ENCODE data around the gene CSAD. TPM values are rescaled to one million over a fixed set of nuclear protein-coding genes. Genes with fewer than 3 reads are reported as not detected.

Gene CSAD
- total RNA-seq, 1 donor from 2014 or later = 30.7 TPM

DNA sequence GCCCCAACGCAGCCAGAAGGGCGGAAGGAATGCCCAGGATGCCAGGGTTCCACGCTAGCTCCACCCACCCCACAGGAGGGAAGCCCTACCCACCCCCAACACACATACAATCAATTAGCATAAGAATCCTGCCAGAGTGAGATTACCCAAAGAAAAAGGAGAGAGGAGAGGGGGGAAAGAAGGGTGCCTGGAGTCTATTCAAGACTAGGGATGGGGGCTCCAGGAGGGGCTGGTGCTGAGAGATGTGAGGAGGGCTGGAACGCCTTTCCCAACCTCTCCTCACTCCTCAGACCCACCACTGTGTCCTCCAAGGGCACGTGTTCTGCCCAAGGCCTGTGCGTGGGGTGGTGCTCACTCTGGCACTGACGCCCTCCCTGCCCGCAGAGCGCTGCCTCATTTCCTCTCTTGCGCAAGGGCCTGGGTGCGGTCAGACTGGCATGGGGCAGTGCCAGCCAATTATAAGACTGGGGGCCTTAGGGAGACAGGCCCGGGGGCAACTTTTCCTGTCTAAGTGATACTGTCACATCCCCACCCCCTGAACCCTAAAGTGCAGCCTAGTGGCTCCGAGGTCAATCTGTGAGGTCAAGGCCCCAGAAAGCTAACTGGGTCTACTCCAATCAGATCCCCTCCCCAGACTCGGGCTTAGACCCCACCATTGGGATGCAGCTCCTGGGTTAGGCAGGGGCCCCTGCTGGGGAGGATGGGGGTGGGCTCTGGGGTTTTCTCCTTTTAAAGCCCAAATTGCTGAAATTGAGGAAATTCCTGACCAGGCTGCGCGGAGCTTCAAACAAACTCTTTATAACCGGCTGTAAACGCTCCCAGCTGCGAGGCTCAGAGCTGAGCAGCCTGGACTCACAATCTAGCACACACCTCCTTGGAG is 36.6 kb upstream of the CSAD start:
- peak in 1 of 2 donors; percentile 77 for DNase-seq (ENCODE audit: low spot score in 2 of 2)
- Histone ChIP-seq H3K9me3 (no peaks in the 10 kb centered on the region), H3K27me3 (no peaks in the 10 kb centered on the region), H3K4me3 (peak overlapping the region; percentile 85 to 90), H3K27ac (peak overlapping the region; percentile 80 to 96), H3K36me3 (peaks cover 27 to 30% of the 10 kb centered on the region in 2 donors), H3K4me1 (peaks cover 11 to 28% of the 10 kb centered on the region in 2 donors)
- TF ChIP-seq, protein P1, sequence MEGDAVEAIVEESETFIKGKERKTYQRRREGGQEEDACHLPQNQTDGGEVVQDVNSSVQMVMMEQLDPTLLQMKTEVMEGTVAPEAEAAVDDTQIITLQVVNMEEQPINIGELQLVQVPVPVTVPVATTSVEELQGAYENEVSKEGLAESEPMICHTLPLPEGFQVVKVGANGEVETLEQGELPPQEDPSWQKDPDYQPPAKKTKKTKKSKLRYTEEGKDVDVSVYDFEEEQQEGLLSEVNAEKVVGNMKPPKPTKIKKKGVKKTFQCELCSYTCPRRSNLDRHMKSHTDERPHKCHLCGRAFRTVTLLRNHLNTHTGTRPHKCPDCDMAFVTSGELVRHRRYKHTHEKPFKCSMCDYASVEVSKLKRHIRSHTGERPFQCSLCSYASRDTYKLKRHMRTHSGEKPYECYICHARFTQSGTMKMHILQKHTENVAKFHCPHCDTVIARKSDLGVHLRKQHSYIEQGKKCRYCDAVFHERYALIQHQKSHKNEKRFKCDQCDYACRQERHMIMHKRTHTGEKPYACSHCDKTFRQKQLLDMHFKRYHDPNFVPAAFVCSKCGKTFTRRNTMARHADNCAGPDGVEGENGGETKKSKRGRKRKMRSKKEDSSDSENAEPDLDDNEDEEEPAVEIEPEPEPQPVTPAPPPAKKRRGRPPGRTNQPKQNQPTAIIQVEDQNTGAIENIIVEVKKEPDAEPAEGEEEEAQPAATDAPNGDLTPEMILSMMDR (IDR thresholded peaks at IDR 0.05) = no peak
- intact Hi-C loops (cut with DNase I) = no loop called here

DNA sequence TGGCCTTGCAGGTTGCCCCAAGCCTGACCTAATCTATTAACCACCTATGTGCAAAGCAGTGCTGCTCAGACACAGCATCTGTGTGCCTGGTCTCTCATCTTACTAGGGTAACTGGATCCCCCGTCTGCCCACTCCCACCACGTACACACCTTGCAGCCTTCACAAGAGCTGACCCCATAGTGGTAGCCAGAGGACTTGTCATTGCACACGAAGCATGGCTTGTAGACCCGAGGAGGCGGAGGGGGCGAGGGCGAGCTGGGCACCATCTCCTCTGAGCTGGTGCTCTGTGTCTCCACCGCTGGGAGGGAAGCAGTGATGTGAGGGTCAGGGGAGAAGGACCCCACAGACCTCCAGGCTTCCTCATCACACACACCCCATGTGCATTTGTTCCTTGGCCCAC is 34.8 kb upstream of the CSAD start:
- no peak for DNase-seq (ENCODE audit: low spot score in 2 of 2)
- Histone ChIP-seq H3K36me3 (peaks cover 44 to 46% of the 10 kb centered on the region in 2 donors), H3K4me3 (no peak overlapping the region), H3K4me1 (peaks cover 11 to 25% of the 10 kb centered on the region in 2 donors), H3K27me3 (no peaks in the 10 kb centered on the region), H3K27ac (peak overlapping the region; percentile 80 to 96), H3K9me3 (no peaks in the 10 kb centered on the region)
- intact Hi-C loops (cut with DNase I) = no loop called here
- TF ChIP-seq, protein P1 (IDR thresholded peaks at IDR 0.05) = no peak

DNA sequence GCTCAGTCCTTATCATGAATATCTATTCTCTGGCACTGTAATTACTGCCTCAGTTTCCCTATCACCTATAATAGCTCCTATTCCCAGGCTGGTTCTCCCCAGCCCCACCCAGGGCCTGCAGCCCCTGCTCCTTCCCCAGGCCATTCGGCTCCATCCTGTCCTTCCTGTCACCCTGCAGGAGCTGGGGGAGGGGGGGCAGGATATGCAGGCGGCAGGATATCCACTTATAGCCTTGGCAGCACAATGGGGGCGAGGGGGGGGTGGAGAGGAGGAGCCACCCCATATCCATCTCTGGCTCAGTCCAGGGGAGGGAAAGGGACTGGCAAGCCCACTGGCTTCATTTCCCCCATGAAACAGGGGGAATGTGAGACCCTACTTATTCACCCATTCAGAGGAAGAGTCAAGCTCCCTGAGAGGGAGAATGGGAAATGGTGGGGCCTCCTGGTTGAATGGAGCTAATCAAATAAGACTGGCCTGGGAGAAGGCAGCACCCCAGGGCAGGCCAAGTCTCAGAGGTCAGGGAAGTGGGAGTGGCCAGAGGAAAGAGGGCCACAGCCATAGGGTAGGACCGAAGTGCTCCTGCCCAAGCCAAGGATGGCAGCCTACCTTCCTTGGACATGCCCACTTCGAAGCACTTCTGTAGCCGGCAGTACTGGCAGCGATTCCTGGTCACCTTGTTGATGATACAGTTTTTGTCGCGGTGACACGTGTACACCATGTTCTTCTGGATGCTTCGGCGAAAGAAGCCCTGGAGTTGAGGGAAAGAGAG is 34.1 kb upstream of the CSAD start:
- H3K4me1 ChIP-seq = peaks cover 11 to 25% of the 10 kb centered on the region in 2 donors
- H3K9me3 ChIP-seq = no peaks in the 10 kb centered on the region
- no peaks in the 10 kb centered on the region for H3K27me3 ChIP-seq
- peak overlapping the region; percentile 21 to 70 for H3K27ac ChIP-seq
- DNase-seq (ENCODE audit: low spot score in 2 of 2) = no peak
- peaks cover 51 to 52% of the 10 kb centered on the region in 2 donors for H3K36me3 ChIP-seq
- H3K4me3 ChIP-seq = no peak overlapping the region
- intact Hi-C loops (cut with DNase I) = no loop called here
- TF ChIP-seq, protein P1 (IDR thresholded peaks at IDR 0.05) = no peak

DNA sequence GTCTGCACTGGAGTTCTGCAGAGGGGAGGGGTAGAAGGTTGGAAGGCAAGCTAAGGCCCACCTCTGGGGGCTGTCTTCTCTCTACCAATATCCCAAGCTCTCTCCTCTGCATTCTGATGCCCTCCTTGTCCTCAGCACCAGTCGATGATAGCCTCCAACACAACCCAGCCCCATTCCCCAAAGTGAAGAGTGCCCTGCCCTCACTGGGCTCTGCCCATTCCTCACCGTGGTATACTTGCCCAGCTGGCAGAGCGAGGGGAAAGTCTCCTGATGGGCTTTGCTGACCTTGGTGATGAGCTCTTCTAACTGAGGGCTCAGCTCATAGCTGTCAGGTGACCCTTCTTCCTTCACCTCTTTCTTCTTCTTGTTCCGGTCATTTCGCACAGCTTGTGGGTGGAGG is 33.5 kb upstream of the CSAD start:
- no peak overlapping the region for H3K4me3 ChIP-seq
- no peaks in the 10 kb centered on the region for H3K9me3 ChIP-seq
- intact Hi-C loops (cut with DNase I) = no loop called here
- peaks cover 11 to 25% of the 10 kb centered on the region in 2 donors for H3K4me1 ChIP-seq
- no peaks in the 10 kb centered on the region for H3K27me3 ChIP-seq
- no peak for DNase-seq (ENCODE audit: low spot score in 2 of 2)
- H3K36me3 ChIP-seq = peaks cover 54 to 55% of the 10 kb centered on the region in 2 donors
- TF ChIP-seq, protein P1 (IDR thresholded peaks at IDR 0.05) = no peak
- H3K27ac ChIP-seq = peak overlapping the region; percentile 21 to 70

DNA sequence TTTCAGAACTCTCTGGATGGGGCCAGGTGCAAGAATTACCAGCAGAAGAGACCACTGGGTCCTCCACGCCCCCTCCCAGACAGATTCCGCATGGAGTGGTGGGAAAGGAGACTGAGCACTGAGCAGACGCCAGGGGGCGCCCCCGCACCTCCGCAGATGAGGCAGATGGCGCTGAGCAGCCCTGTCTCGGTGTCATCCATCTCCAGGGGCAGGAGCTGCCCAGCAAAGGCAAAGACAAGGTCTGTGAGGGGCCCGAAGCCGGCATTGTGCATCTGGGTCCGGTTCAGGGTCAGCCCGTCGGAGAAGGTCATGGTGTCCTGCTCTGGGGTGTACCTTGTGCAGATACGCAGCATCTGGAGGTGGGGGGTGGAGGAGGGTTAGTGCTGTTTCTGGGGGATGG is 32.6 kb upstream of the CSAD start:
- H3K27ac ChIP-seq = no peak overlapping the region
- TF ChIP-seq, protein P1 (IDR thresholded peaks at IDR 0.05) = peak; percentile 88 to 99 (median 94)
- no peaks in the 10 kb centered on the region for H3K27me3 ChIP-seq
- no peak overlapping the region for H3K4me3 ChIP-seq
- intact Hi-C loops (cut with DNase I) = loop anchor here (1.0 kb wide), 2 partner anchors 38 to 74 kb away; no protein-coding TSS in a partner anchor
- DNase-seq (ENCODE audit: low spot score in 2 of 2) = peak in 1 of 2 donors; percentile 88
- H3K9me3 ChIP-seq = no peaks in the 10 kb centered on the region
- peaks cover 11 to 27% of the 10 kb centered on the region in 2 donors for H3K4me1 ChIP-seq
- peaks cover 54 to 55% of the 10 kb centered on the region in 2 donors for H3K36me3 ChIP-seq

All from ascending aorta (tissue), 2 donors.